ENCODE results near the gene PTTG1. TPM values are rescaled to one million over a fixed set of nuclear protein-coding genes. Genes with fewer than 3 reads are reported as not detected.

The PTTG1 gene
- total RNA-seq, 1 experiment from 2014 or later: 183 TPM

- no peaks in the 10 kb centered on the region for H4K20me1 ChIP-seq (ENCODE audit: insufficient read depth)
Observed at GRCh38 chr5:160445132-160445531, 23.5 kb downstream of the PTTG1 start.

More at GRCh38 chr5:160445132-160445531, 23.5 kb downstream of the PTTG1 start:
- POLR2A ChIA-PET: no interaction called here
- CTCF ChIA-PET: no interaction called here
- Histone ChIP-seq H3K36me3 (ENCODE audit: control insufficient read depth in 1 of 2, insufficient read depth in 2 of 2, low read length in 2 of 2) (no peaks in the 10 kb centered on the region), H3K27ac (ENCODE audit: low read depth, low read length) (no peak overlapping the region), H3K27me3 (ENCODE audit: insufficient read depth, low read length) (peaks cover 19% of the 10 kb centered on the region; the same call in 1 of the 2 replicates), H3K79me2 (ENCODE audit: insufficient read depth, low read length) (no peaks in the 10 kb centered on the region), H3K9me3 (ENCODE audit: control insufficient read depth in 1 of 2, insufficient read depth in 1 of 2, low read depth in 1 of 2, low read length in 2 of 2) (no peaks in the 10 kb centered on the region), H3K4me3 (replicated peaks in 1 of 2; ENCODE audit: low read depth in 1 of 2, low read length in 2 of 2) (no peak overlapping the region), H3K4me1 (ENCODE audit: control insufficient read depth in 1 of 2, insufficient read depth in 2 of 2, low read length in 2 of 2) (no peaks in the 10 kb centered on the region), H3K4me2 (ENCODE audit: low read length) (no peak overlapping the region), H2AFZ (ENCODE audit: low read depth, low read length, poor library complexity, severe bottlenecking) (no peak overlapping the region), H3K9ac (ENCODE audit: low read length) (no peak overlapping the region), H3K9me2 (ENCODE audit: insufficient read depth) (no peaks in the 10 kb centered on the region)
- DNase-seq (ENCODE audit: low read depth, low spot score): no peak
- ATAC-seq: no peak
- RAD21 ChIA-PET (ENCODE audit: low non-redundant PET in 1 of 2, low total read pairs in 2 of 2, uncharacterized antibody in 2 of 2, unreplicated experiment in 2 of 2): no interaction called here
- TF ChIP-seq ZFX (IDR thresholded peaks at IDR 0.05) (no peak), POLR2AphosphoS5 (IDR thresholded peaks at IDR 0.05; ENCODE audit: low read depth, low read length) (no peak), ZBTB33 (IDR thresholded peaks at IDR 0.05; ENCODE audit: extremely low read depth, insufficient replicate concordance, low read length) (no peak), CEBPB (IDR thresholded peaks at IDR 0.05; ENCODE audit: low read depth) (no peak), ELF1 (IDR thresholded peaks at IDR 0.05; ENCODE audit: borderline replicate concordance, low read depth) (no peak), SRF (IDR thresholded peaks at IDR 0.05; ENCODE audit: low read depth) (no peak), ZNF274 (IDR thresholded peaks at IDR 0.05; ENCODE audit: low read depth, low read length) (no peak), EGR1 (IDR thresholded peaks at IDR 0.05; ENCODE audit: low read depth) (no peak), ATF3 (IDR thresholded peaks at IDR 0.05) (no peak), FOSL1 (IDR thresholded peaks at IDR 0.05; ENCODE audit: low read depth) (no peak), POLR2A (IDR thresholded peaks at IDR 0.05; ENCODE audit: borderline replicate concordance, extremely low read depth, insufficient read depth, insufficient read length) (no peak), RAD21 (IDR thresholded peaks at IDR 0.05; ENCODE audit: low read depth) (no peak), JUND (IDR thresholded peaks at IDR 0.05) (no peak)
- BruUV-seq (replicated peaks): no TSS peak
- intact Hi-C loops (cut with micrococcal nuclease): no loop called here
